Hippocampal formation (tissue), 2 donors: ENCODE measurements around the gene NUP155.
"Not testable (repeated sequence)": the region's sequence is repeated elsewhere in the genome, so short reads cannot be mapped to it uniquely, and the experiment has no call there.

Experiments
- DNase-seq, 2 donors: peaks; one replicate each; lab custom pipeline; 2025; lab: John Stamatoyannopoulos, UW

NUP155 gene

GRCh38 chr5:37283214-37283820 lies 87.6 kb downstream of the NUP155 start:
- DNase-seq: no peak

GRCh38 chr5:37275511-37275910 lies 95.4 kb downstream of the NUP155 start:
- no peak for DNase-seq

- no peak for DNase-seq
Observed at GRCh38 chr5:37272511-37272910, 98.4 kb downstream of the NUP155 start.

GRCh38 chr5:37268100-37268499 lies 102.8 kb downstream of the NUP155 start:
- DNase-seq: not testable (repeated sequence)

GRCh38 chr5:37255774-37256358 lies 115.0 kb downstream of the NUP155 start:
- DNase-seq: no peak

- DNase-seq: no peak
Observed at GRCh38 chr5:37254581-37254980, 116.3 kb downstream of the NUP155 start.

- no peak for DNase-seq
Observed at GRCh38 chr5:37251665-37252064, 119.2 kb downstream of the NUP155 start.

GRCh38 chr5:37249815-37250164 lies 121.1 kb downstream of the NUP155 start:
- peak in 1 of 2 donors; percentile 11 for DNase-seq

GRCh38 chr5:37248970-37249814 lies 121.7 kb downstream of the NUP155 start, which contains the start of gene CPLANE1:
CPLANE1 (minus strand) TSS chr5:37249376; CDS start chr5:37247698, 1,678 bp downstream.
- DNase-seq: peak; percentile 68 to 76

GRCh38 chr5:37248421-37248969 lies 122.4 kb downstream of the NUP155 start:
- DNase-seq: no peak

- DNase-seq: no peak
Observed at GRCh38 chr5:37247496-37247895, 123.4 kb downstream of the NUP155 start.

- no peak for DNase-seq
Observed at GRCh38 chr5:37247036-37247435, 123.9 kb downstream of the NUP155 start.
